Endodermal cell (in vitro differentiated cells): ENCODE measurements around the gene CNKSR2. TPM values are rescaled to one million over a fixed set of nuclear protein-coding genes. Genes with fewer than 3 reads are reported as not detected.

ENCODE experiments used
- DNase-seq: peaks from one replicate; pipeline ENCODE4 v3.0.0-alpha.2; 2017
- H3K27ac ChIP-seq: 2 replicates; pipeline ENCODE4 v1.5.1; 2013; ENCODE audit warnings: mild to moderate bottlenecking, low read depth, low read length, moderate library complexity
- H3K27me3 ChIP-seq: 2 replicates; pipeline ENCODE4 v1.6.1; 2013; ENCODE audit warnings: mild to moderate bottlenecking, low read length, moderate library complexity; ENCODE audit not compliant: insufficient read depth, control insufficient read depth, poor library complexity, severe bottlenecking
- H3K36me3 ChIP-seq: 2 replicates; pipeline ENCODE4 v1.7.0; 2013; ENCODE audit warnings: mild to moderate bottlenecking, low read length, moderate library complexity; ENCODE audit not compliant: control insufficient read depth, insufficient read depth
- H3K4me1 ChIP-seq: one replicate; pipeline ENCODE4 v1.7.0; 2013; ENCODE audit warnings: low read length; ENCODE audit not compliant: control insufficient read depth, insufficient read depth
- H3K4me3 ChIP-seq: 2 replicates; pipeline ENCODE4 v1.5.1; 2013; ENCODE audit warnings: mild to moderate bottlenecking, low read length, moderate library complexity
- H3K9ac ChIP-seq: 2 replicates; pipeline ENCODE4 v1.6.1; 2013; ENCODE audit warnings: mild to moderate bottlenecking, low read length, moderate library complexity; ENCODE audit not compliant: poor library complexity, severe bottlenecking; ENCODE audit errors: extremely low read depth
- H3K9me3 ChIP-seq: 2 replicates; pipeline ENCODE4 v1.6.1; 2013; ENCODE audit warnings: mild to moderate bottlenecking, low read length, moderate library complexity; ENCODE audit not compliant: control insufficient read depth
- H3K27ac Mint-ChIP-seq: 2 replicates; pipeline ENCODE4 v1.8.0; 2020; ENCODE audit warnings: mixed read lengths
- H3K27me3 Mint-ChIP-seq: 2 replicates; pipeline ENCODE4 v1.8.0; 2021; ENCODE audit warnings: mild to moderate bottlenecking, mixed read lengths; ENCODE audit not compliant: insufficient read depth
- H3K36me3 Mint-ChIP-seq: 2 replicates; pipeline ENCODE4 v1.8.0; 2020; ENCODE audit warnings: low read depth, mixed read lengths
- H3K4me1 Mint-ChIP-seq: 2 replicates; pipeline ENCODE4 v1.8.0; 2020; ENCODE audit warnings: mixed read lengths
- H3K4me3 Mint-ChIP-seq: 2 replicates; pipeline ENCODE4 v1.8.0; 2020; ENCODE audit warnings: mild to moderate bottlenecking, moderate library complexity, mixed read lengths
- H3K9me3 Mint-ChIP-seq: 2 replicates; pipeline ENCODE4 v1.8.0; 2020; ENCODE audit warnings: mild to moderate bottlenecking, mixed read lengths
- WGBS, 2 experiments: methylation state at CpG; one replicate each; pipeline versions ENCODE4 v1.1.5 to v1.1.7; 2013; ENCODE audit warnings: missing lambda C conversion rate in 2 of 2, mixed read lengths in 1 of 2; ENCODE audit not compliant: insufficient coverage in 1 of 2, insufficient read length in 1 of 2; 5-methylcytosine and 5-hydroxymethylcytosine counted together
- long read RNA-seq, 4 experiments: library from polyadenylated mRNA in 2 of 4; library from RNA in 1 of 4; library from capped mRNA in 1 of 4; stranded (forward) in 3 of 4; unstranded in 1 of 4; transcript quantifications; one replicate each; pipeline ENCODE4 v2.0.0, GENCODE V29; 2020 to 2021; ENCODE audit warnings: inconsistent platforms in 1 of 4
- polyA plus RNA-seq, 2 experiments: library from polyadenylated mRNA; stranded (reverse); fragments of 50-300 nt; gene quantifications; one replicate each; pipeline ENCODE4 v1.2.3, GENCODE V29; 2013
- total RNA-seq, 2 donors: library from RNA; stranded (reverse); fragmentation: NEBNext Ultra II Directional in 1 of 2; extraction: Animal tissue kit (Norgen Biotek cat#: 25700) in 1 of 2; gene quantifications; 2 replicates in 1 of 2; 3 replicates in 1 of 2; pipeline ENCODE4 v1.2.1, GENCODE V29; 2021
- TF ChIP-seq, protein P1 (sequence below): fragments of 200-600 bp; sonication (generic); conservative IDR thresholded peaks from 2 replicates; pipeline ENCODE4 v1.5.0; 2021; ENCODE audit warnings: antibody characterized with exemption, mild to moderate bottlenecking

CNKSR2 gene
- 10 to 100 TPM; 16.9 to 28.7 TPM for total RNA-seq
- polyA plus RNA-seq (2013, experiment 1 of 2): 9.2 TPM
- polyA plus RNA-seq (2013, experiment 2 of 2): 10.1 TPM
- long read RNA-seq, experiment 1, partial matches to known transcripts: 1 of 2 reads
- long read RNA-seq, experiment 1, other reads (novel, unspliced or antisense): 1 of 2 reads
- long read RNA-seq, experiment 2, full-length matches to known transcripts: 9 of 16 reads
- long read RNA-seq, experiment 2, partial matches to known transcripts: 3 of 16 reads
- long read RNA-seq, experiment 2, other reads (novel, unspliced or antisense): 4 of 16 reads
- long read RNA-seq, experiment 3, full-length matches to known transcripts: 22 of 54 reads
- long read RNA-seq, experiment 3, partial matches to known transcripts: 30 of 54 reads
- long read RNA-seq, experiment 3, other reads (novel, unspliced or antisense): 2 of 54 reads
- long read RNA-seq, experiment 4, partial matches to known transcripts: 4 of 4 reads
- long read RNA-seq, experiment 4, other reads (novel, unspliced or antisense): 0 of 4 reads

DNA sequence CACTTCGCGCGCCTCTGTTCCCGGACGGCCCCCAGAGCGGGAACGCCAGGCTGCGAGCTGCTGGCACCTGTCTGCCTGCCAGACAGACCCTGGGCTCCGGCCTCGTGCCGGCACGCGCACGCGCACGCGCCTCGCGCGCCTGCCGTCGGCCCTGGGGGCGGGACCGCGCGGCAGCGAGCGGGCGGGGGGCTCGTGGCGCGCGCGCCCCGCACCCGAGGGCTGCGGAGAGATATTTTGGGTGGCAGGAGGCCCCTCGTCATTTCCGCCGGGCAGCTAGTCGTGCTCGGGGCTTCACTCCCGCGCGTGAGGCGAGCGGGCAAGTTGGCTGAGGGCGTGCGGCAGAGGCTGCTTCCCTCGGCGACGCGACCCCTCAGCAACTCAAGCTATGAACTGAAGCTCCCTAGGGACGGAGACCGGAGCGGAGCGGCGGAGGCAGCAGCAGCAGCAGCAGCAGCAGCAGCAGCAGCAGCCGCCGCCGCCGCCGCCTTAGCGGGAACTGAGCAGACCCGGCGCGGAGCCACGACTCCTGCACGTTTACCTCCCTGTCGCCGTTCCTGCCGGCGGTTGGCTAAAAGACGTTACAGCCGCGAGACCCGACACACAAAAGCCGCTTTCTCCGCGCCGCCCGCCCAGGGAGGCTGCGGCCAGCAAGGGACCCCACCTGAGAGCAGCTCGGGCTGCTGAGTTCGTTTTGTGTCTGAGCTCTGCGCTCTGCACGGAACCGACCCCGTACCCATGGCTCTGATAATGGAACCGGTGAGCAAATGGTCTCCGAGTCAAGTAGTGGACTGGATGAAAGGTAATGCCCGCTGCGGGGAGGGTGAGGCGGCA, at the start of gene CNKSR2:
TSS of gene CNKSR2 (plus strand) at position 256 of the 831 bp plus-strand sequence. CDS start at position 736, 480 bp downstream.
- peak within 1 kb of the TSS; percentile 90 for H3K4me3 Mint-ChIP-seq
- no peaks in the 10 kb centered on the region for H3K36me3 Mint-ChIP-seq
- no peaks in the 10 kb centered on the region for H3K9me3 Mint-ChIP-seq
- Histone ChIP-seq H3K9ac (no peak within 1 kb of the TSS), H3K4me3 (peak within 1 kb of the TSS; percentile 79), H3K27ac (peak within 1 kb of the TSS; percentile 38), H3K36me3 (no peaks in the 10 kb centered on the region), H3K9me3 (no peaks in the 10 kb centered on the region), H3K4me1 (no peaks in the 10 kb centered on the region), H3K27me3 (peaks cover 11% of the 10 kb centered on the region)
- 0% methylated on average over 94 of the region's 94 CpGs; no CpG with 5 or more reads in 1 of the 2 experiments for WGBS, 2 experiments
- H3K4me1 Mint-ChIP-seq: peaks cover 13% of the 10 kb centered on the region
- peaks cover 40% of the 10 kb centered on the region for H3K27me3 Mint-ChIP-seq
- H3K27ac Mint-ChIP-seq: peak within 1 kb of the TSS; percentile 78
- TF ChIP-seq, protein P1, sequence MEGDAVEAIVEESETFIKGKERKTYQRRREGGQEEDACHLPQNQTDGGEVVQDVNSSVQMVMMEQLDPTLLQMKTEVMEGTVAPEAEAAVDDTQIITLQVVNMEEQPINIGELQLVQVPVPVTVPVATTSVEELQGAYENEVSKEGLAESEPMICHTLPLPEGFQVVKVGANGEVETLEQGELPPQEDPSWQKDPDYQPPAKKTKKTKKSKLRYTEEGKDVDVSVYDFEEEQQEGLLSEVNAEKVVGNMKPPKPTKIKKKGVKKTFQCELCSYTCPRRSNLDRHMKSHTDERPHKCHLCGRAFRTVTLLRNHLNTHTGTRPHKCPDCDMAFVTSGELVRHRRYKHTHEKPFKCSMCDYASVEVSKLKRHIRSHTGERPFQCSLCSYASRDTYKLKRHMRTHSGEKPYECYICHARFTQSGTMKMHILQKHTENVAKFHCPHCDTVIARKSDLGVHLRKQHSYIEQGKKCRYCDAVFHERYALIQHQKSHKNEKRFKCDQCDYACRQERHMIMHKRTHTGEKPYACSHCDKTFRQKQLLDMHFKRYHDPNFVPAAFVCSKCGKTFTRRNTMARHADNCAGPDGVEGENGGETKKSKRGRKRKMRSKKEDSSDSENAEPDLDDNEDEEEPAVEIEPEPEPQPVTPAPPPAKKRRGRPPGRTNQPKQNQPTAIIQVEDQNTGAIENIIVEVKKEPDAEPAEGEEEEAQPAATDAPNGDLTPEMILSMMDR: no peak
- DNase-seq: peak; percentile 93

GRCh38 chrX:21354725-21355124, 19.5 kb upstream of the CNKSR2 start:
- Mint-ChIP-seq H3K4me1 (peaks cover 5% of the 10 kb centered on the region), H3K27ac (no peak overlapping the region), H3K9me3 (peaks cover 39% of the 10 kb centered on the region), H3K36me3 (peaks cover 2% of the 10 kb centered on the region), H3K27me3 (no peaks in the 10 kb centered on the region), H3K4me3 (no peak overlapping the region)
- Histone ChIP-seq H3K9me3 (peaks cover 19% of the 10 kb centered on the region), H3K27me3 (no peaks in the 10 kb centered on the region), H3K27ac (no peak overlapping the region), H3K4me1 (no peaks in the 10 kb centered on the region), H3K9ac (no peak overlapping the region), H3K4me3 (no peak overlapping the region), H3K36me3 (no peaks in the 10 kb centered on the region)
- DNase-seq: no peak
- TF ChIP-seq, protein P1: no peak
- 90% methylated on average over 3 of the region's 4 CpGs; no CpG with 5 or more reads in 1 of the 2 experiments for WGBS, 2 experiments

DNA sequence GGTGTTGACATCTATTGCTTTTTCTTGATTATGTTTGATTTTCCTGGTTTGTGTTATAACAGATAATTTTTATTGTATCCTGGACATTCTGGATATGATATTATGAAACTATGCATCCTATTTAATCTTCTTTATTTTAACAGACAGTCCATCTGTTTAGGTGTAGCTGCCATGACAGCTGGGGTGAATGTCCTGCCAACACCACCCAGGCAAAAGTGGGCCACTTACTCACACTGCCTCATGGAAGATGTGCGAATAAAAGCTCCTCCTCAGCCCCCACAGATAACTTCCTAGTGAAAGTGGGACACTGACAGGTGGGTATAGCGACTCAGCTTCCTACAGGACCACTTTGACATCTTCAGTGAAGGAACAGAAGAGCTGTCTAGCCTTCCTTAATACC, 18.4 kb upstream of the CNKSR2 start:
- DNase-seq: no peak
- Histone ChIP-seq H3K4me1 (no peaks in the 10 kb centered on the region), H3K9ac (no peak overlapping the region), H3K4me3 (no peak overlapping the region), H3K27me3 (no peaks in the 10 kb centered on the region), H3K36me3 (no peaks in the 10 kb centered on the region), H3K9me3 (peaks cover 16% of the 10 kb centered on the region), H3K27ac (no peak overlapping the region)
- Mint-ChIP-seq H3K27ac (no peak overlapping the region), H3K4me1 (peaks cover 5% of the 10 kb centered on the region), H3K36me3 (peaks cover 2% of the 10 kb centered on the region), H3K27me3 (no peaks in the 10 kb centered on the region), H3K4me3 (no peak overlapping the region), H3K9me3 (peaks cover 28% of the 10 kb centered on the region)
- TF ChIP-seq, protein P1: no peak
- WGBS, 2 experiments: 94% methylated on average over 2 of the region's 2 CpGs; no CpG with 5 or more reads in 1 of the 2 experiments
